Ectodermal cell (in vitro differentiated cells): ENCODE results near the gene RANBP1.
A peak's percentile ranks its signal among the peaks of the same experiment; 100 is the strongest.

Experiments
- H3K27ac ChIP-seq: 2 replicates; pipeline ENCODE4 v1.7.0; 2013; ENCODE audit warnings: mild to moderate bottlenecking, low read depth, low read length; ENCODE audit not compliant: insufficient read depth, poor library complexity, severe bottlenecking
- H3K27me3 ChIP-seq: 2 replicates; pipeline ENCODE4 v1.7.0; 2013; ENCODE audit warnings: mild to moderate bottlenecking, low read length; ENCODE audit not compliant: insufficient read depth, control insufficient read depth, poor library complexity, severe bottlenecking
- H3K36me3 ChIP-seq: one replicate; pipeline ENCODE4 v1.7.0; 2013; ENCODE audit warnings: low read length; ENCODE audit not compliant: control insufficient read depth, insufficient read depth
- H3K4me1 ChIP-seq: one replicate; pipeline ENCODE4 v1.7.0; 2013; ENCODE audit warnings: low read length; ENCODE audit not compliant: control insufficient read depth, insufficient read depth
- H3K4me3 ChIP-seq: 2 replicates; pipeline ENCODE4 v1.7.0; 2013; ENCODE audit warnings: low read depth, low read length, control low read depth; ENCODE audit not compliant: insufficient read depth
- H3K9me3 ChIP-seq: 2 replicates; pipeline ENCODE4 v1.7.0; 2013; ENCODE audit warnings: mild to moderate bottlenecking, low read length, moderate library complexity; ENCODE audit not compliant: control insufficient read depth
- WGBS, 2 experiments: methylation state at CpG; one replicate each; pipeline ENCODE4 v1.1.7; 2013; ENCODE audit warnings: missing lambda C conversion rate in 2 of 2; 5-methylcytosine and 5-hydroxymethylcytosine counted together

The RANBP1 gene

DNA sequence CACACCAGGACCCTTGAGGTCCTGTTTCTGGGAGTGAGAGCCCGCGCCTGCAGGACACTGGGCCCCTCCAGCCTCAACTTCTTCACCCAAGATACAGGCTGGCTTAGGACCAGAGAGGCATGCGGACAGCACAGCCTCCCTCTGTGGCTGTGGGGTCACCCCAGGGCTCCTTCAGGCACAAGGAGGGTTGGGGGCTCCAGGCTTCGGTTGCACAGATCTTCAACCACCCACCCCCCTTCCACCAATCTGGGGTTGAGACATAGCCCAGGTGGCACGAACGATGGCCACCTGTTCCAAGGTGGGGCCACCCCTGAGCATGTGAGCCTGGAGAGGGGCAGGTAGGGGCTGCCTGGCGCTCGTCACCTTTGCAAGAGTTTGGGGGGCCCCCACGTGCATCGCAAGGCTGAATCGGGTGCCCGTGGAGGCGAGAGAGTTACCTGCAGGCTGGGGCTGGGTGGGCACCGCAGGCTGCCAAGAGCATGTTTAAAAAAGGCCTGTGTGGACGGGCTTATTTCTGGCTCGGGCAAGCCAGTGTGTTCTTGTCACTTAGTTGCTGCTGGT, 16.9 kb downstream of the RANBP1 start:
- Histone ChIP-seq H3K27me3 (no peaks in the 10 kb centered on the region), H3K4me3 (peak overlapping the region; percentile 62), H3K36me3 (peaks cover 3% of the 10 kb centered on the region), H3K27ac (no peak overlapping the region), H3K9me3 (no peaks in the 10 kb centered on the region), H3K4me1 (no peaks in the 10 kb centered on the region)
- WGBS, 2 experiments: 86 to 90% methylated on average over 16 of the region's 16 CpGs

DNA sequence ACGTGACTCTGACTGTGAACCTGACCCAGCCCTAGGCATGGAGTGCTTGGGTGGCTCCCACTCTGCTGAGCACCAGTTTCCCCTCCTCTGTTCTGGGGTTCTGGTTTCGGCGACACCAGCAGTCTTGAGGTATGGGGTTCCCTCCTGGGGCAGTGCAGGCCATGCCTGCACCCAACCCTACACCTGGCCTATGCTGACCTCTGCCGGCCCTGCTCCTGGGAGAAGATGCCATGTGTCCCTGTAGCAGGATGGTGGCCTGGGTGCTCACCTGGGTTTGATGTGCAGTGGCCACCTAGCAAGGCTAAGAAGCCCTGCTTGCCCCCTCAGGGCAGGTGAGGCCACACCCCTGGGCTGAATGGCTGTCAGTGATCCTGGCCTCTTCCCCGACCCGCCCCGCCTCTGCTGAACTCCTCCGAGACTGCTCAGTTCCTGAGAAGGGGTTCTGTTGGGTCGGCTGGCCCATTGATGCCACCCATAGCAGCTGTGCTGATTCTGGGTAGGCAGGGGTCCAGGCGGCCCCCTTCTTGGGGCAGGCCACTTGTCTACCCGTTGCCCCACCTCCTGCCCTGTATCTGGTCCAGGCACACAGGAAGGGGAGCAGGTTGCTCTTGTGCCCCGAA, 18.1 kb downstream of the RANBP1 start:
- 93 to 94% methylated on average over 12 of the region's 12 CpGs for WGBS, 2 experiments
- no peaks in the 10 kb centered on the region for H3K9me3 ChIP-seq
- H3K4me1 ChIP-seq: no peaks in the 10 kb centered on the region
- no peaks in the 10 kb centered on the region for H3K36me3 ChIP-seq
- H3K27ac ChIP-seq: no peak overlapping the region
- H3K27me3 ChIP-seq: no peaks in the 10 kb centered on the region
- no peak overlapping the region for H3K4me3 ChIP-seq

DNA sequence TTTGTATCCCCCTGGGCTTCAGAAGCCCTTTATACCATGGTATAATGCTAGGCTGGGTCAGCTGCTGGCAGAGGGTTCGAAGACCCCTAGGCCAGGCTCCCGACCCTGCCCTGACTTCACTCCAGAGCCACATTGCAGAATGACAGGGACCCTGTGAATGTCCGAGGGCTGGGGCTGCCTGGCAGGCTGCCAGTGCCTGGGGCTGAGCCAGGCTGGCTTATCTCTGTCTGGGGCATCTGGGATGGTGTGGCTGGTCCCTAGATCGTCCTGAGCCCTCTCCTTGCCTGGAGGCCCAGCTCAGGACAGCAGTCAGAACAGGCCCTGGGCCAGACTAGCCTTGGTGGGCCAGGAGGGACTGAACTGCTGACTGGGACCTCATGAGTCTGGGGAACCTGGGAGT, 19.4 kb downstream of the RANBP1 start:
- WGBS, 2 experiments: 92 to 95% methylated on average over 4 of the region's 4 CpGs

DNA sequence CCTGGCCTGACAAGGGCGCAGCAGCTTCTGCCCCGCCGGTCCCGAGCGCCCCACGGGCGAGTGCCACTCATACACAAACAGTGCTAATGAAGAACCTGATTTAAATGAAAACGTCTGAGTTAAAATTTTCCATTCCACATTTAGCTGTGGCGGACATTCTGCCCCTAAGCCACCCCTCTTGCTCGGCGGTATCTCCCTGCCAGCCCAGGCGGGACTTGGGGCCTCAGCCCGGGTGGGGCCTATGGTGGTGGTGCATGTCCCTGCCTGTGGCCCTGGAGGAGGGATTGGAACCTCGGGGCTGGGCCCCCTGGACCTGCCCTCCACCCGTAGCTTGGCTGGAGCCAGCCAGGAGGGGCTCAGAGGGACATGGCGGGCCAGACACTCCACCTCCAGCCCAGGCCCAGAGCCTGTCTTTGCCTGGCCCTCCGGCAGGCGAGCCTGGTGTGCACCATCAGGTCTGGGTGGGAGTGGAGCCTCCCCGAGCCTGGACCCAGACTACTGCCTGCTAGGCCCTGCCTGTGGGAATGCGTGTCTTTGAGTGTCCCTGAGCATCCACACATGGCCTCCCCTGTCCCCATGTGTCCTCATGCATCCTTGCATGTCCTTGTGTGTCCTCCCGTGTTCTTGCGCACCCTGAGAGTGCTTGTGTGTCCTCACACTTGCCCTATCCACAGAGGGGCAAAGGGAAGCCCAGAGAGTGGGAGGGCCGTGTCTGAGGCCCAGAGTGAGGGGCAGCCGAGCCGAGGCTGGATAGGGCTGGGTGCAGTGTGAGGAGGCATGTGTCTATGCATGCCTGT, 20.1 kb downstream of the RANBP1 start:
- H3K9me3 ChIP-seq: no peaks in the 10 kb centered on the region
- 94 to 95% methylated on average over 25 of the region's 25 CpGs for WGBS, 2 experiments

More for the DNA sequence above, 19.4 kb downstream of the RANBP1 start:
- H3K27me3 ChIP-seq: no peaks in the 10 kb centered on the region
- no peaks in the 10 kb centered on the region for H3K36me3 ChIP-seq
- no peak overlapping the region for H3K4me3 ChIP-seq
- H3K9me3 ChIP-seq: no peaks in the 10 kb centered on the region
- no peak overlapping the region for H3K27ac ChIP-seq
- H3K4me1 ChIP-seq: no peaks in the 10 kb centered on the region

DNA sequence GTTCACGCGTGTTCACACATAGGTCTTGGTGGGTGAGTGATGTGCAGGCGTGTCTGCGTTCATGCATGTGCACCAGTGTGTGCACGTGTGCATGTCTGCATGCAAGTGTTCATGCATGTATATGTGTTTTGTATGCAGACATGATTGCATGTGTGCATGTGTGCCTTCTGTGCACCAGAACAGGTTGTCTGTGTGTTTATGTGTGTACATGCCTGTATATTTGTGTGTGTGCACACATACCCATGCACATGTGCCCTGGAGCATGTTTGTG, 20.6 kb downstream of the RANBP1 start:
- Histone ChIP-seq H3K4me1 (no peaks in the 10 kb centered on the region), H3K27me3 (no peaks in the 10 kb centered on the region), H3K27ac (no peak overlapping the region), H3K36me3 (no peaks in the 10 kb centered on the region), H3K9me3 (no peaks in the 10 kb centered on the region), H3K4me3 (no peak overlapping the region)
- 95 to 97% methylated on average over 5 of the region's 5 CpGs for WGBS, 2 experiments

More for the DNA sequence above, 20.1 kb downstream of the RANBP1 start:
- Histone ChIP-seq H3K4me1 (no peaks in the 10 kb centered on the region), H3K4me3 (no peak overlapping the region), H3K27ac (no peak overlapping the region), H3K36me3 (no peaks in the 10 kb centered on the region), H3K27me3 (no peaks in the 10 kb centered on the region)

DNA sequence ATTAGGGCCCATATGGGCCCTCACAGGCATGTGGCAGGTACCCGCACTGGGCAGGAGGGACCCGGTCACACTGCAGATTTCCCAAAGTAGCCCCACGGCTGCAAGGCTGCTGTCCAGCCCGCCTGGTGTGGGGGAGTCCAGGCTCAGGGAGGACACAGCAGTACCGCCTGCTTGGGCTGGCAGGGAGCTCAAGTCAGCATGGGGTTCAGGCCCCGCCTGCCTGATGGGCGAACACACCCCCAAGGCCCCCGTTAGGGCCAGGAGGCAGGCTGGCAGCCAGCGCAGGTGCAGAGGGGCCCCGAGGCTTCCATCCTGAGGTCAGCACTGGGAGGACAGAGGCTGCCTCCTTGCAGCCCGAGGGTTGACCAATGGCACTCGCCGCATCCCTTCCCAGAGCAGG, 21.2 kb downstream of the RANBP1 start:
- Histone ChIP-seq H3K27ac (no peak overlapping the region), H3K27me3 (no peaks in the 10 kb centered on the region), H3K9me3 (no peaks in the 10 kb centered on the region), H3K4me1 (no peaks in the 10 kb centered on the region), H3K36me3 (no peaks in the 10 kb centered on the region), H3K4me3 (no peak overlapping the region)
- 90 to 92% methylated on average over 13 of the region's 13 CpGs for WGBS, 2 experiments

DNA sequence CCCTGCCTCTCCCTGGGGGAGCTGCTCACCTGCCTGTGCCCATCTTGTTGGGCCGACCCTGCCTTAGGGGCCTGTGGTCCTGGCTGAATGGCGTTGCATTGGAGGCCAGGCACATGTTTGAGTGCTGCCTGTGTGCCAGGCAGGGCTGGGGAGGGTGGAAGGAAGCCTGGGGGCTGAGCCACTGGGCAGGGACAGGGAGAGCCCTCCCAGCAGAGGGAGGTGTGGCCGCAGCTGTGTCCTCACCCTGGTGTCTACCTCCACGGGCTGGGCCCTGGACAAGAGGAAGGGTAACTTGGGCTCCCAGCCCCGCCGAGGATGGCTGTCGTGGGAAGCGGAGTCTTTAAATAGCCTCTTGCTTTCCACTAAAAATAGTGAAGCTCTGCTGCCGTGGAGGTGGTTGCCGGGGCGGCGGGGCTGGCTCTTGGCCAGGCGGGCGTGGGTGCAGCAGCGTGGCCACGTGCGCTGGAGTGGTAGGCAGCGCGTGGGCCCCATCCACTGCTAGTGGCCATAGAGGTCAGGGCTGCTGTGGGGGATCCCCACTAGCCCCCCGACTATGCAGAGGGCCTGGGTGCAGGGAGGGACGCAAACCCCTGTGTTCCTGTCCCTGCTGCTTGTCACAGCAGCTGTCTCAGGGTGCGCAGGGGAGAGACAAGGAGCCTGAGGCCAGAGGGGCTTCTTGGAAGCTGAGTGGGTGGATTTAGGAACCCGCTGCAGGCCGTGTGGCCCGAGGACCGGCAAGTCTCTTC, 21.9 kb downstream of the RANBP1 start:
- Histone ChIP-seq H3K36me3 (no peaks in the 10 kb centered on the region), H3K4me3 (no peak overlapping the region), H3K4me1 (no peaks in the 10 kb centered on the region), H3K9me3 (no peaks in the 10 kb centered on the region), H3K27ac (no peak overlapping the region), H3K27me3 (no peaks in the 10 kb centered on the region)
- WGBS, 2 experiments: 91 to 93% methylated on average over 26 of the region's 26 CpGs

DNA sequence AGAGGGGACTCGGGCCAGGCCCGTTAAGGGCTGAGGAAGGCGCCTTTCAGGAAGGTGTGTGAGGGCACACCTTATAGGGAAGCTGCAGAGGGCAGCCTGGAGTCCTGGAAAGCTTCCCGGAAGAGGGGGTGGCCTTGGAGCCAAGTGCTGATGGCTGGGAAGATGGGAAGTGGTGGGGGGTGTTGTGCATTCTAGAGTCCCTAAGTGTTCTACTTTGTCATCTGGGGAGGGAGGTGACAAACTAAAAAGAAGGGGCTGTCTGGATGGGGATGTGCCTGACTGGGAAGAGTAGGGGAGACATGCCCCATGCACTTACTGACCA, 22.5 kb downstream of the RANBP1 start:
- Histone ChIP-seq H3K27ac (no peak overlapping the region), H3K9me3 (no peaks in the 10 kb centered on the region), H3K36me3 (no peaks in the 10 kb centered on the region), H3K4me3 (no peak overlapping the region), H3K4me1 (no peaks in the 10 kb centered on the region), H3K27me3 (no peaks in the 10 kb centered on the region)
- 85 to 89% methylated on average over 4 of the region's 4 CpGs for WGBS, 2 experiments

DNA sequence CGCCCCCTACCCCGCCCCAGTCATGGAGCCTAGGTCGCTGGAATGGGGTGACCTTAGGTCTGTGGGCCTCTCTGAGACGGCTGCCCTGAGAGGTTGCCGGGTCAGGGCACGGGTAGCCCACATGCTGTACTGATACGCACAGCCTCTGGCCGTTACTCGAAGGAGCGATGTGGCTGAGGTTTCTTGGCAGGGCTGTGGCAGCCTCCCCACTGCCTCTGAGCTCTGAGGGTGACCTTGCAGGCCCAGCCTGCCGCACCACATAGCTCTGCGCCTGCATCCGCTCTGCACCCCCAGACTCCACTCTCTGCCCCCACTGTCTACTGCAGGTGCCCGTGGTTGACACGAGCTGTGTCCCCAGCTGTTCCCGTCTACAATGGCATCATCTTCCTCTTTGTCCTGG, 23.0 kb downstream of the RANBP1 start:
- Histone ChIP-seq H3K36me3 (no peaks in the 10 kb centered on the region), H3K27me3 (no peaks in the 10 kb centered on the region), H3K9me3 (no peaks in the 10 kb centered on the region), H3K4me3 (no peak overlapping the region), H3K27ac (no peak overlapping the region), H3K4me1 (no peaks in the 10 kb centered on the region)
- WGBS, 2 experiments: 94 to 95% methylated on average over 16 of the region's 16 CpGs

DNA sequence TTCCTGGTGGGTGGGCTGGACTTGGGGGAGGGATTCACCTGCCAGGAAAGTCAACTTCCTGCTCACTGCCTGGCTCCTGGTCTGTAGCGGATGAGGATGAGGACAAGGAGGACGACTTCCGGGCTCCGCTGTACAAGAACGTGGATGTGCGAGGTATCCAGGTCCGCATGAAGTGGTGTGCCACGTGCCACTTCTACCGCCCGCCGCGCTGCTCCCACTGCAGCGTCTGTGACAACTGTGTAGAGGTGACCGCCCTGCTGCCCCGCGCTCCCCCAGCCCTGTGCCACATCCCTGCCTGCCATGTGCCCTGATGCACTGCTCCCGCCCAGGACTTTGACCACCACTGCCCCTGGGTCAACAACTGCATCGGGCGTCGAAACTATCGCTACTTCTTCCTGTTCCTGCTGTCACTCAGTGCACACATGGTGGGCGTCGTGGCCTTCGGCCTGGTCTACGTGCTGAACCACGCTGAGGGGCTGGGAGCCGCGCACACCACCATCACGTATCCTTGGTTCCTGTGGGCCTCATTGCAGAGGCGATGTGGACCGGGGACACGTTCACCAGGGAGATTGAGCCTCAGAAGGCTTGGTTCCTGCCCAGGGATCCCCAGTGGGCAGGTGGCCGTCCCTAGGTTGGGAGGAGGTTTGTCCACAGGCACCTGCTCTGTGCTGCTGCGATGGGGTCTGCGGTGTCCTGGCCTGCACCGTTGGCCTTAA, 23.6 kb downstream of the RANBP1 start:
- H3K27me3 ChIP-seq: no peaks in the 10 kb centered on the region
- no peaks in the 10 kb centered on the region for H3K9me3 ChIP-seq
- no peak overlapping the region for H3K4me3 ChIP-seq
- H3K27ac ChIP-seq: peak overlapping the region; percentile 16
- H3K36me3 ChIP-seq: no peaks in the 10 kb centered on the region
- WGBS, 2 experiments: 95 to 97% methylated on average over 36 of the region's 36 CpGs
- H3K4me1 ChIP-seq: no peaks in the 10 kb centered on the region
